Measurements from ENCODE around the gene FOXP1. TPM values are rescaled to one million over a fixed set of nuclear protein-coding genes. Genes with fewer than 3 reads are reported as not detected.

Gene FOXP1
- total RNA-seq, 1 donor from 2014 or later = 41.2 TPM

- no peak overlapping the region for H3K4me3 ChIP-seq
- peaks cover 33% of the 10 kb centered on the region for H3K4me1 ChIP-seq
- no peaks in the 10 kb centered on the region for H3K36me3 ChIP-seq
- intact Hi-C loops (cut with micrococcal nuclease) = loop anchor here (10.0 kb wide), 1 partner anchor 188 kb away; the partner anchor contains the start of gene FOXP1
- no peaks in the 10 kb centered on the region for H3K27me3 ChIP-seq (ENCODE audit: low read depth)
- no peak overlapping the region for H3K27ac ChIP-seq (replicated peaks)
- no peaks in the 10 kb centered on the region for H3K9me3 ChIP-seq (replicated peaks)
- DNase-seq = no peak
- TF ChIP-seq CTCF (IDR thresholded peaks at IDR 0.05; ENCODE audit: borderline replicate concordance) = peak; percentile 63
Measured at GRCh38 chr3:71397046-71397445, 186.5 kb downstream of the FOXP1 start.

- Histone ChIP-seq H3K36me3 (no peaks in the 10 kb centered on the region), H3K27ac (replicated peaks) (no peak overlapping the region), H3K4me3 (no peak overlapping the region), H3K27me3 (ENCODE audit: low read depth) (no peaks in the 10 kb centered on the region), H3K4me1 (peaks cover 39% of the 10 kb centered on the region), H3K9me3 (replicated peaks) (no peaks in the 10 kb centered on the region)
- DNase-seq = no peak
- intact Hi-C loops (cut with micrococcal nuclease) = loop anchor here (10.0 kb wide), 1 partner anchor 189 kb away; the partner anchor contains the start of gene FOXP1
- TF ChIP-seq CTCF (IDR thresholded peaks at IDR 0.05; ENCODE audit: borderline replicate concordance) = no peak
Measured at GRCh38 chr3:71395927-71396695, 187.4 kb downstream of the FOXP1 start.

GRCh38 chr3:71395470-71395869, 188.1 kb downstream of the FOXP1 start:
- TF ChIP-seq CTCF (IDR thresholded peaks at IDR 0.05; ENCODE audit: borderline replicate concordance) = no peak
- DNase-seq = no peak
- Histone ChIP-seq H3K27ac (replicated peaks) (no peak overlapping the region), H3K4me3 (no peak overlapping the region), H3K4me1 (peaks cover 42% of the 10 kb centered on the region), H3K36me3 (no peaks in the 10 kb centered on the region), H3K9me3 (replicated peaks) (no peaks in the 10 kb centered on the region), H3K27me3 (ENCODE audit: low read depth) (no peaks in the 10 kb centered on the region)
- intact Hi-C loops (cut with micrococcal nuclease) = loop anchor here (10.0 kb wide), 1 partner anchor 189 kb away; the partner anchor contains the start of gene FOXP1

- intact Hi-C loops (cut with micrococcal nuclease) = loop anchor here (10.0 kb wide), 1 partner anchor 191 kb away; the partner anchor contains the start of gene FOXP1
- H3K4me3 ChIP-seq = no peak overlapping the region
- TF ChIP-seq CTCF (IDR thresholded peaks at IDR 0.05; ENCODE audit: borderline replicate concordance) = no peak
- H3K27ac ChIP-seq (replicated peaks) = no peak overlapping the region
- H3K9me3 ChIP-seq (replicated peaks) = no peaks in the 10 kb centered on the region
- DNase-seq = no peak
- no peaks in the 10 kb centered on the region for H3K36me3 ChIP-seq
- H3K4me1 ChIP-seq = peaks cover 56% of the 10 kb centered on the region
- H3K27me3 ChIP-seq (ENCODE audit: low read depth) = no peaks in the 10 kb centered on the region
Measured at GRCh38 chr3:71393745-71394144, 189.8 kb downstream of the FOXP1 start.

- no peaks in the 10 kb centered on the region for H3K27me3 ChIP-seq (ENCODE audit: low read depth)
- intact Hi-C loops (cut with micrococcal nuclease) = loop anchor here (10.0 kb wide), 1 partner anchor 192 kb away; the partner anchor contains the start of gene FOXP1
- no peak for DNase-seq
- H3K27ac ChIP-seq (replicated peaks) = no peak overlapping the region
- H3K36me3 ChIP-seq = no peaks in the 10 kb centered on the region
- peaks cover 49% of the 10 kb centered on the region for H3K4me1 ChIP-seq
- H3K4me3 ChIP-seq = no peak overlapping the region
- TF ChIP-seq CTCF (IDR thresholded peaks at IDR 0.05; ENCODE audit: borderline replicate concordance) = no peak
- H3K9me3 ChIP-seq (replicated peaks) = no peaks in the 10 kb centered on the region
Measured at GRCh38 chr3:71393093-71393492, 190.4 kb downstream of the FOXP1 start.
